A549 (cell line): ENCODE measurements around the gene WRAP53.

ENCODE experiments used
- CEBPB ChIP-seq, 2 experiments: fragments of >200 bp in 1 of 2; sonication (Bioruptor Twin) in 1 of 2; formaldehyde crosslinking in 1 of 2; IDR thresholded peaks; 2 replicates each; pipeline ENCODE4 v1.6.1; 2012 to 2016
- CTCF ChIP-seq: fragments of >200 bp; sonication (Bioruptor Twin); formaldehyde crosslinking; IDR thresholded peaks from 3 replicates; pipeline ENCODE4 v1.5.1; 2016
- KDM1A ChIP-seq: fragments of 200-600 bp; sonication (generic); IDR thresholded peaks from 2 replicates; pipeline ENCODE4 v1.6.1; 2016; ENCODE audit warnings: low read depth, mild to moderate bottlenecking
- KDM5A ChIP-seq: fragments of 200-600 bp; sonication (generic); IDR thresholded peaks from 2 replicates; pipeline ENCODE4 v1.6.1; 2016; ENCODE audit warnings: antibody characterized with exemption, mild to moderate bottlenecking
- POLR2A ChIP-seq: IDR thresholded peaks from 2 replicates; pipeline ENCODE4 v1.6.1; 2012; ENCODE audit warnings: mild to moderate bottlenecking, low read length
- POLR2AphosphoS2 ChIP-seq: conservative IDR thresholded peaks from 2 replicates; pipeline ENCODE4 v1.6.1; 2012; ENCODE audit warnings: low read length, improper control_type of control experiment, inconsistent platforms
- TFCP2L1 ChIP-seq: fragments of 250-450 bp; sonication (Bioruptor Pico); IDR thresholded peaks from 2 replicates; pipeline ENCODE4 v1.5.0; 2021; ENCODE audit warnings: mild to moderate bottlenecking

GRCh38 chr17:7704601-7705268, 16.5 kb downstream of the WRAP53 start, which contains the start of gene EFNB3:
- TF ChIP-seq KDM1A = no peak
- no peak for TF ChIP-seq CTCF
- no peak for TF ChIP-seq POLR2A
- no peak for TF ChIP-seq TFCP2L1 (CRISPR knock-in tag)
- no peak for TF ChIP-seq KDM5A
- no peak for TF ChIP-seq POLR2AphosphoS2
- no peak for TF ChIP-seq CEBPB (IDR thresholded peaks at IDR 0.05)
